GM18511 (cell line): Measurements from ENCODE around the gene CNIH4.
"Not testable (repeated sequence)": the region's sequence is repeated elsewhere in the genome, so short reads cannot be mapped to it uniquely, and the experiment has no call there.

Experiments
- ATAC-seq: cut with Tn5 transposase; IDR thresholded peaks from one replicate; pipeline ENCODE4 v1.9.1; 2021; ENCODE audit warnings: mild to moderate bottlenecking, moderate library complexity; ENCODE audit not compliant: unreplicated experiment

The CNIH4 gene

GRCh38 chr1:224356685-224357625, at the start of gene CNIH4:
CNIH4 (plus strand) TSS chr1:224356879; CDS start chr1:224356925, 46 bp downstream.
- ATAC-seq = peak; percentile 98

GRCh38 chr1:224308064-224308463, 48.6 kb upstream of the CNIH4 start:
- no peak for ATAC-seq

- not testable (repeated sequence) for ATAC-seq
Observed at GRCh38 chr1:224311503-224311902, 45.2 kb upstream of the CNIH4 start.

- no peak for ATAC-seq
Observed at GRCh38 chr1:224312025-224312424, 44.7 kb upstream of the CNIH4 start.

- no peak for ATAC-seq
Observed at GRCh38 chr1:224317383-224318045, 39.2 kb upstream of the CNIH4 start.

GRCh38 chr1:224321706-224322105, 35.0 kb upstream of the CNIH4 start:
- ATAC-seq = no peak

GRCh38 chr1:224325959-224326358, 30.7 kb upstream of the CNIH4 start:
- ATAC-seq = no peak

GRCh38 chr1:224328644-224329043, 28.0 kb upstream of the CNIH4 start:
- ATAC-seq = no peak

GRCh38 chr1:224329484-224329841, 27.2 kb upstream of the CNIH4 start:
- no peak for ATAC-seq

GRCh38 chr1:224329842-224330753, 26.6 kb upstream of the CNIH4 start, which contains the start of gene NVL:
NVL (minus strand) TSS chr1:224330172; CDS start chr1:224330127, 45 bp downstream.
- ATAC-seq = peak; percentile 87

GRCh38 chr1:224331326-224331725, 25.4 kb upstream of the CNIH4 start:
- no peak for ATAC-seq

GRCh38 chr1:224331824-224332223, 24.9 kb upstream of the CNIH4 start:
- no peak for ATAC-seq

GRCh38 chr1:224333309-224333926, 23.3 kb upstream of the CNIH4 start:
- peak; percentile 49 for ATAC-seq

- ATAC-seq = no peak
Observed at GRCh38 chr1:224333939-224334786, 22.5 kb upstream of the CNIH4 start.

GRCh38 chr1:224338150-224338838, 18.4 kb upstream of the CNIH4 start:
- no peak for ATAC-seq

- ATAC-seq = no peak
Observed at GRCh38 chr1:224339442-224340033, 17.1 kb upstream of the CNIH4 start.

GRCh38 chr1:224340453-224341384, 16.0 kb upstream of the CNIH4 start:
- peak; percentile 90 for ATAC-seq
